GM21515 (cell line): ENCODE data around the gene SETD7.
A peak's percentile ranks its signal among the peaks of the same experiment; 100 is the strongest.

ENCODE experiments used
- ATAC-seq: cut with Tn5 transposase; IDR thresholded peaks from one replicate; pipeline ENCODE4 v1.9.1; 2021; ENCODE audit not compliant: unreplicated experiment

The SETD7 gene

DNA sequence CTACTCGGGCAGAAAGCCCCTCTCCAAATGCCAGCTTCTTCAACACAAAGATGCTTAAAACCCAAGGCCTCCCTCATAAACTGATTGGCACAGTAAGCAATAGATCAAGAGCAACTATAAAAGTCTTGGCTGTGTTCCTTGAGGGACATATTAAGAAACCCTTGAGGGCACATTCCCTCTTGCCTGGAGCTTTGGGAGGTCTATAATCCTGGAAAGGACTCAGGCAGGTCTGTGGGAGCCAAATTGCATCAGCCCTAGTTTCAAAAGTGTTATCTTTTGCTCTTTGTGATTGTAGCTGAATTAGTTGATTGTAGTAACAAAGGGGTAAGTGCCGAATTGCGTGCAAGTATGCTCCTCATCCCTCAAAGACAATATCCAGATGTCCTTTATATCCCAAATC lies 18.6 kb upstream of the SETD7 start:
- ATAC-seq: no peak

DNA sequence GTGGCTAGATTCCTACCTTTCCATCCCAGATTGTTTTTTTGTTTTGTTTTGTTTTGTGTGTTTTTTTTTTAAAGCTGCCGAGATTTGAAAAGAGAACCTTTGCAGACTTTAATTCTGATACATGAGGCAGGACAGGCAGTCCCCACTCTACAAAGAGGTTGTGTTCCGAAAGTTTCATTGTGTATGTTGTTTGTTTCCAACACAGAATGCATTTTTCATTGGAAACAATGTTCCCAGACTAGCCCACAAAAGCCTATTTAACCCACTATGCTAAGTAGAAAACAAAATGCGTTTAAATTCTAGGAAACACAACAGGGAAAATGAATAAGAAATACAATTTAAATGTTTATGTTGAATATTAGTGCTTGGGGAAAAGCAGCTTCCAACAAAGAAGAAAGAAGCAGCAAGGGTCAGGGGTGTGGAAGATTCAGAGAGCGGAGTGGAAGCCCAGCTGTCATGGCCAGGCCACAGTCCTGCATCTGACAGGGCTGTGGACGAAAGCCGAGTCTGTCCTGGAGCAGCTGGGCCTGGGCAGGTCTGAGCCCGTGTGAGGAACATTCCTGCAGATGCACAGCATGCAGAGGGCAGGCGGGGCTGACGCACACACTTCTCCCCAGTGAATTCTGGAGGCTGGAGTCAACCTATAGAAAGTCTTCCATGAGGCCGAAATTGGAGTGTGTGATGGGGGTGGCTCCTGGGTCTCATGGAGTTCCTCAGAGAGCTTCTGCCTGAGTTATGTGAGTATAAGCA lies 12.4 kb upstream of the SETD7 start:
- no peak for ATAC-seq

DNA sequence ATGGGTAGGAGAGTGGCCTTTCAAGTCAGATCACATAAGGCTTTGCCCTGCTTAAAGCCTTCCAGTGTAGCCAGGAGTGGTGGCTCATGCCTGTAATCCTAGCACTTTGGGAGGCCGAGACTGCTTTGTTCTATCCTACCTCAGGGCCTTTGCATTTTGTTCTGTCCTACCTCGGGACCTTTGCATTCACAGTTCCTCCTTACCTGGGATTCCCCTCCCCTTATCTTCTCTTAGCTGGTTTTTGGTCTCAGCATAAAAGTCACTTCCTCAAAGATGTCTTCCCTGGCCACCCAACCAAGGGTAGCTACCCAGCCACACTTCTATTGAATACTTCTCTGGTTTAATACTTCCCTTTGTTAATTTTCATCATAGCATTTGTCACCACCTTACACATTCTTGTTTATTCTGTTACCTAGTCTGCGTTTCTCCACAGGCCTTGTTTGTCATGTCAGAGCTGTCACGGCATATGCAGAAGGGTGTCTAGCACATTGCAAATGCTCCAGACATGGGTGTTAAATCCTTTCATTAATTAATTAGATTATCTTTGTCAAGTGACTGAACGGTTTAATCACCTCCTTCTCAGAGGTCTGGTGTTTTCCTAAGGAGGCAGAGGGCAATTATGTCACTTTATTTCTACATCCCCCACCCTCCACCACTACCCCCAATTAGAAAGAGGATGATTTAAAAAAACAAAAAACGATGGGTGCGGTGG lies 11.3 kb upstream of the SETD7 start:
- no peak for ATAC-seq

DNA sequence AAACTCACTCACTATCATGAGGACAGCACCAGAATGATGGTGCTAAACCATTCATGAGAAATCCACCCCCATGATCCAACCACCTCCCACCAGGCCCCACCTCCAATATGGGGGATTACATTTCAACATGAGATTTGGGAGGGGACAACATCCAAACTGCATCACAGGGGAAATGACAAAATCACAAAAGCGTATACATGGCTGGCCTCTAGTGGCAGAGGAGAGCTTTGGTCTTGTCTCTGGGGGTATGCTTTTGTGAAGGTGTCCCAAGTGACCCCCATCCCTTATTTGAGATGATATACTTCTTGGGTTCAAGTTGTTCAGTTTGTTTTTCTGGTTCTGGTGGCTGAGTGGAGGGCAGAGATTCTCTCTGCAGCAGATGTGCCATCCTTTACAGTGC lies 8.5 kb upstream of the SETD7 start:
- ATAC-seq: no peak

DNA sequence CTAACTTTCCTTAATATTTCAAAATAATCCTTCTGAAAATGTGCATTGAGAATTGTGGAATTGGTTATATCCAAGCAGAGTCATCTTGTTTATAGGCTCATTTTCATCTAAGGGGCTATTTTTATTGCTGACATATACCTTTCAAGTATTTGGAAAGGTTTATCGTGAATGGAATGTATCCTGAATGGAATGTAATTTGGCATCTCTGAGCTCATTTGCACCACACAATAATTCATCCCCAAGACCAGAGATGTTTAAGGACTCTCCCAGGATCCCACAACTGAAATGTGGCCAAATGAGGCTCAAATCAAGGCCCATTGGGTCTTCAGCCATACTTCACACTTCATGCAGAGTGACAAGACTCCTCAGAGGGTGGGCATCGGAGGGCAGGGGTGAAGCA lies 7.5 kb upstream of the SETD7 start:
- ATAC-seq: no peak

DNA sequence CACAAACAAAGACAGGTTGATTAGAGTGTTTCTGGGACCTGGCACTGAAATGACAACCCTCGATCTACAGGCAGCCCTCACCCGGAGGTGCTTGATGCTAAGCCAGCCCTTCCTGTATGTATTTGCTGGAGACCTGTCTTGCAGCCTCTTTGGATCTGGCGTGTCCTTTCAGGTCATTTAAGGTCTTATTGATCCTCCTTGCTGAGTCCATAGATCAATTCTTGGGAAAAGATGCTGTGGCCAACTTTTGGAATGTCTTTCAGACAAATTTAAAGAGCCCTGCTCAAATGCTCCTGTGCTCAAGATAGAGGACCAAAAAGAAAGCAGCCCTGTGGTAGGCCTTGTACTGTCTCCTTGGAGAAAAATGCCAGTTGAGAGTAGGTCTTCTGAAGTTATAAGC lies 6.8 kb upstream of the SETD7 start:
- ATAC-seq: no peak

DNA sequence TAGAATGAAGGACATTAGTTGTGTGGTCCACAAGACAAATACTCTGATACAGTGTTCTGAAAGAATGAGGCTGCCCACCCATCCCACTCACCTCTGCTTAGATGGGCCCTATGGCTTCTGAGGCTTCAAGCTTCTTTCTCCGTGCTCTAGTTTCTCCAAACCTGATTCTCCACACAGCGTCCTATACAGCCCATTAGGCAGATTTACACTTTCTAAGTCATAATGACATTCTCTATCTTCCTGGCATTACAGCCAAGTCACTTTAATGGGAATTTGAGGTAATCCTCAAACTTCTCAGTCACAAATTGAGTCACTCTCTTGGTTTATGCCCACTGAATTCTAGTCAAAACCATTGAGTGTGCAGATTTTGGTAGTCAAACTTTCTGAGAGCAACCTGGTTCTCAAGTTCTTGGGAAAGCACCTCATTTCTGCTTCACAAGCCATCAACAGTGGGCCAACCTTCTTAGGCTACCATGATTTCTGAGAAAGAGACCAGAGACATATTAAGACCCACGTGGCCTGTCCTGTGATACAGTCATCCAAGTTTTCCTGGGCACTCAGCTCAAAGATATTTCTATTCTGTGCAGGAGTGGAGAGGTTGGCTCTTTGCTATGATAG lies 6.2 kb upstream of the SETD7 start:
- no peak for ATAC-seq

DNA sequence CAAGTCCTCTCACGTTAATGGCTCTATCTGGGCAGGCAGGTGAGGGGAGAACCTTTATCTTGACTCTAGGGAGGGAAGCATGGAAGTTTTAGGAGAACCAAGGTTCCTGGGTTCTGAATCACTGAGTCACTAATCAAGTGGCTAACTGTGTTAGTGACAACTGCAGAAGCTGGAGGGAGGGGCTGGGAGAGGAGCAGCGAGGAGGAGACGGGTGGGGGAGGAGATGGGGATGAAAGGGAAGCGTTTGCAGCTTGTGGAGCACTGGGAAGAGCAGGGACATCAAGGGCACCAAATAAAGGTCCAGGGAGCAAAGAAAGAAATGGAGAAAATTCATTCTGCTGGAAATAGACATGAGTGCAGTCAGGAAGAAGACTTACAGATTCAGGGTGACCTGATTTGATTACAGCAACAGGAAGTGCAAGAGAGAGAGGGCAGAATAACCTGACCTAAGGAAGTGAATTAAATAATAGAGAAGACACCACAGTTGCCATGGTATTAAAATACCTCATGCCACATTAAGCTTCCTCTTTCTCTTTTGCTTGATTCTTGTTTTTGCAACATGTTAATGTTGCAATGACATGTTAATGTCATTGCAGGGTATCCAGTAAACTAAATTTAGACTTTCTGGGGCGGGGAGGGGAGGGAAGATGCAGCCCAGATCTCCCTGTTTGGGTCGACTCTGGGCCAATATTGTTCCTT lies 4.5 kb upstream of the SETD7 start:
- ATAC-seq: no peak

DNA sequence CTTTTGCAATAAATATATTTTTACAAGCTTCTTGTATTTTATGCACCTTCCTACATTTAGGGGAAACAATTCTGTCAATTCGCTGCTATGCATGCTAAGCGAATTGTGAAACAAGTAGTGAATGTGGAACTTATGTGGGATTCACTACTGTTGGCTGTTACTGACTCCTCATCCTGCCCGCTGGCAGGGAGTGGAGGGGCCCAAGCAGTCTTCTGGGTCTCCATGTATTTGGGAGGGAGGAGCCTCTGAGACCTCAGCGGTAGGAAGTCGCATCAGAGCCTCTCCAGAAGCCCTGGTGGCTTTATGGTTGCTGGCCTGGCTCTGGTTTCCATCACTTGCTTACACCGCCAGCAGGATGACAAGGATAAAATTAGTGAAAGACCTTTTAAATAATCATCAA lies 3.7 kb upstream of the SETD7 start:
- no peak for ATAC-seq

DNA sequence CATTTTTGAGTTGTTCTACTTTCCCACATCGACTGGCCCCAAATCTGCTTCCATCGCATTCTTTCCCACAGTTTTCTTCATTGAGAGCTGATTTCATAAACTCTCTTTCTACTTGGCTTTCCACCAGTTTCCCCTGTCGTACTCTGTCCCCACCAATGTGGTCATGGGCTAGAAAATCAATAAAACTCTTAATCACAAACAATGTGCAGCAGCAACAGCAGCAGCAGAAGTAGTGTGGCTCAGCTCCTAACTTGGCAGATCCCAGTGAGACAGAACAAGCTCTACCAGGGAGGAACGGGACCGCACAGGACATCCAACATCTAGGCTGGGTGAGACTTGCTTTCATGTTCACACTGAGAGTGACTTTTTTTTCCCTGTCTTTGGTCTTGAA lies 3.1 kb upstream of the SETD7 start:
- ATAC-seq: no peak

DNA sequence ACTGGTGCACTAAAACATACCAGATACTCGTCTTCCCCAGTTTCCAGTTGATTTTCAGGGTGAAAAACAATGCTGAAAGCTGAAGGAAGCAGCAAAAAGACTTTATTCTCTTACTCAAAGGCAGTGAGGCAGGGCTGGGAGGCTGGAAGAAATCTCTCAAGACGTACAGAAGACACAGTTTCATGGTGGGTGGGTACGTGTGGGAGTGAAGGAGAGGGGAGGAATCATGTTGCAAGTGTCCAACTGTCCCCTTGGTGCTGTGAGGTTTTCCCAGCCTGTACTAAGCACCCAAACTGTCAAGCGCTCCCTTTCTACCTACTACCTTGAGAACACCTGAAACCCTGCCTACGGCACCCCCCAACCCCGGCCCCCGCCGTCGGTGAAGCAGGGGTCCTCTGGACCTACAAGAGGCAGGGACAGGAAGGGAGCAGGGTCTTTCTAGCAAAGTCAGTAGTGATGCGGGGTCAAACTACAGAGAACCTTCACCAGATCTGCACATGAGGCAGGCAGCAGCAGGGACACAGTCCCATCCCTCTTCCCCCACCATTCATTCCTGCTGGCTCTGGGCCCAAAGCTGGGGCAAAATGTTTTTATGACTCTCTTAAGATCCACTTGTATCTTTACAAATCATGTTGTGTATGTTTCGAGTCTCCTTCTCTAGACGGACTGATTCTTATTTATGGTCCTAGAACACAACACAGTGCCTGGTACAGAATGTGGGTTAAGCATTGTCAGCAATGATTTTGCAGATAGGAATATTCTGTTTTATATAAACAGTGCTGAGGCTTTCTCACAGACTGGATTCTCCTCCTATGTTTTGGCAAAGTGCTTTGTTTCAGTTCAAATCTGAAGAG lies 2.4 kb upstream of the SETD7 start:
- no peak for ATAC-seq

DNA sequence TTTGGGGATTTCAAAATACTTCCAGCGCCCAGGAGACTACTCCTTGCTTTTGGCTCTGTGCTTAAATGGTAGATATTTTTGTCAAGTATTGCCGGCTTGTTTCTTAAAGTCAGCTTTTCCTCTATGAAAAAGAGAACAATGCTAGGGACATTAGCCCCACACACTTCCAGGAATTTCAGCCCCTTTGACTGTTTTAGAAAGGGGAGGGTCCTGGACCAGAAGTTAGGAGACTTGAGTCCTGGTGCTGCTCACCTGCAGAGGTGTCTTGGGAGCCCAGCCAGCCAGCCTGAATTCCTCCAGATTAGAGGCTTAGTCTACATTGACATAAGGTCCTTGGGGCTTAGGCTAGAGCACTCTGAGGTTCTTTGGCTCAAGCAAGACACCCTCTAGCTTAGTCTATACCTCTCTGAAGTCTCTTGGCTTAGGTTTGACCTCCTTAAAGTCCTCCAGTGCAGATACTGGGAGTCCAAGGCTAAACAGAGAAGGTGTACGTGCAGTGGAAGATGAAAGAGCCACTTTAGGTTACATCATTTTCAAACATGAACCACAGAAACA lies 1.6 kb upstream of the SETD7 start:
- ATAC-seq: no peak

DNA sequence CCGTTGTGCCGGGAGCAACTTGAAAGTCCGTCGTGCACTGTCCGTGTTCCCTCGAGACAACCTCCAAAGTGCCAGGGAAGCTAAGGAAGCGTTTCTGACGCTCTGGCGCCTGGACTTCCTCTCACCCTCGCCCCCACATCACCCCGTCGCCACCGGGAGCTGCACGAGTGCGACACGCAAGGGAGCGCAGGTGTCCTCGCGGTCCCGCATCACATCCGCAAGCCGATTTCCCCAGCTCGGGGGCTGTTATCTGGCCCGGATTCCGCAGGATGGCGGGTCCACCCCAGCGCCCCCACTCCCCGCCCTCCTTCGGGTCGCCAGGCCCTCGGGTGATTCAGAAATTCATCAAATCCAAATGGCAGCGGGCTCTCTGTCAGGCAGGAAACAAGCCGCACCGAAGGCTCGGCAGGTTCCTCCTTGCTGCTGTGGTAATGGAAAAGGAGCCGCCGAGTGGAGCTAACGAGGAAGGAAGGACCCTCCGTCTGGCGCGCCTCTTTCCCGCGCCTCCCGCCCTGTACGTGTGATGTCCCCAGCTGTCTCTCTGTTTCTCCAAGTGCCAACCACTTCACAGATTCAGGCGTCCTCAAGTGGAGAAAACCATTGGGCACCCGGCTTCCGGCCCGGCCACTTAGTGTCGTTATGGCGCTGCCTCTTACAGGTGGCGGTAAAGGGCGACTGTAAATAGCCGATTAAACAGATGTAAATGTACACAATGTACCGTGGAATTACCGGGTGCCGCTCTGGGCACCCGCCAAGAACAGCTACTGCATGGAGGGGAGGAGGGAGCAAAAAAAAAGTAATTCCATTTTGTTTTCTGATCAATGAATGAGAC lies 921 bp upstream of the SETD7 start:
- ATAC-seq: peak; percentile 34

DNA sequence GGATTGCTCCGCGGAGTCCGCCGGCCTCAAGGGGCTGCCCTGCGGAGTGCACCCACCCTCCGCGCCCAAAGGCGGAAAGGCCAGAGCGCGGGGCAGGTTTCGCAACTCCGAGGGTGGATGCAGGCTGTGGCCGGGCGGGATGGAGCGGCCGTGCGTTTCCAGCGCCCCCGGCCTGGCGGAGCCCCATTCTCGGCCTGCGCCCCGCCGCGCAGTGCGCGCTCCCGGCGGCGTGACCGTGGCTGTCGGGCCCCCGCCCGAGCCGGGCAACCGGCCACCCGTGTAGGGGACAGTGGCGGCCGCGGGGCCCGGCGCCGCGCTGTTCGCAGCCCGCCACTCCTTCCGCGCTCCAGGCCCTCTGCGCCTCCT lies 331 bp downstream of the SETD7 start:
- peak; percentile 16 for ATAC-seq

DNA sequence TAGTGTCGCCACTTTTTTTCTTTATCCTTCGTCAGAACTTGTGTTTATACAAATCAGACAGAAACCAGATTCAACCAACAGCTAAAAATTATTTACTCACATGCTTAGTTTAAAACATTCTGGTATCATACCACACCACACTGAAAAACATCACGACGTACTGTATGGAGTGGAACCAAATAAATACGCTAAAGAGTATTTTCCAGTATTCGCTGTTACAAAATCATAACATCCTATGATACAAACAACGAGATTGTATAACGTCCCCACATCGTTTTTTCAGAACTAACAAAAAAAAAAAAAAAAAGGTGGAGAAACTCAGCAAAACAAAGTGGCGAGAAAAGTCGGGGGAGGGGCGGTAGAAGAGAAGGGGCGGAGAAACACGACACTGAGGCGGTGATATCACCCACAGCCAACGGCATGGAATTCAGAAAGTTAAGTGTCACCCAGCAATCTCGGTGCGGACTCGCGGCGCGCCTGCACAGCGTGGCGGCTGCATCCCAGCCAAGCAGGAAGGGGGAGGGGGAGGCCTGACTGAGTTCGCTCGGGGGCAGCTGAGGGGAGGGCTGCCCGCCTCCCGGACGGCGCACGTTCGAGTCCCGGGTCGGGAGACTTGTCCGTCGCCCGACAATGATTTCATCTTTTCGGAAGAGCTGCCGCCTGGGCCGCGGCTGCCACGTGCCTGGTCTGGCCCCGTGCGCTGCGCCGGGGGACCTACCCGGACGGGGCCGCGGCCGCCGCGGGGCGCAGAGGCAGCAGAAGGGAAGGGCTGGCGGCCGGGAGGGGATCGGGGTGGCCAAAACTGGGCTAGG lies 920 bp downstream of the SETD7 start:
- ATAC-seq: peak; percentile 43

DNA sequence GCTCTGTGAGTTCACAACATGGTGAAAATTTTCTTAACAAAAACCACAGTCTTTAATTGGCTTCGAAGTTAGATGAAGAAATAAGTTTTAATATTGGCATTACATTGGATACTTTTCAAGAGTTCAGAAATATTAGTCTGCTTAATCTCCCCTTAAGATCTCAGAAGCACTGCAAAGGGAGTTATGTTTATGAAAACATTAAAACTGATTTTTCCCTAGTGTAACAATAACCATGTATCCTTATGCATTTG lies 1.5 kb downstream of the SETD7 start:
- ATAC-seq: no peak

DNA sequence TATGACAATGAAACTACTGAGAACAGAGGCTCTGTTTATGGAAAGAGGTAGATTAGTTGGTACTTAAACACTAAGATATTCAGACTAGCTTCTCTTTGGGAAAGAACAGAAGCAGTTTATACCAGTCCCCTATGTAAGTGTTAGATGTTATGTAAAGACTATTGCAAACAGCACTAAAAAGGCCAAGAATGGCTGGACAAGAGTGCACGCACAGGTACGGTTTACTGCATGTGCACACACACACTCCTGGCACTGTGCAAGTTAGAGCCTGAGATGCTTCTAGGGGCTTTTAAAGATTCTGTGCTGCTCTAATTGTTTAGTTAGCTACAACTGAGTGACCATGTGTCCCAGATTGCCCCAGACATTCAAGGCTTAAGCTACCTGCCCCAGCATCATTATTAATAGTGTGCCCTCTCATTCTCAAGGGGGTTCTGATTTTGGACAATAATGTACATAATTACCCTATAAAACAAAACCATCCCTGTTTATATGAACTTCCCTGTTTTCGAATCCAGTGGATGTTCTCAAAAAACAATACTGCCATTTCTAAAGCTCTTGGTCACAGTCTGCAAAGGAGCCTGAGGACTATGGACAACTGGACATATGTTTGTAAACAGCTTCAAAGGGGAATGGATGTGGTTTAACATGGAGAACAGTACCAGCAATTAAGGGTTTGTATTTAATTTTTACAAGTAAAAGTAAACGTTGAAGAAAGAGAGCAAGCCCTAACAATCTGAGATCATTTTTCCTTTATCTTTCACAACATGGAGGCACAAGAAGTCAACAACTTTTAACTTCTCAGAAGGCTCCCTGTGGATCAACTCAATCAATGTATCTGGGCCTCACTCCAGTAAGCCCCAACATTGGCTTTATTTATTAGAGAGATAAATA lies 2.0 kb downstream of the SETD7 start:
- no peak for ATAC-seq
